ENCODE measurements around the gene TMEM95.

- TF ChIP-seq CTCF (IDR thresholded peaks at IDR 0.05) (peak in 3 of 6 experiments; percentile 41 to 54 (median 52)), POLR2A (IDR thresholded peaks at IDR 0.05) (no peak)
Measured at GRCh38 chr17:7352503-7352889, 2.5 kb upstream of the TMEM95 start.

Data from Peyer's patch (tissue), 4 donors.